ENCODE results near the gene ENPP6.

Gene ENPP6

DNA sequence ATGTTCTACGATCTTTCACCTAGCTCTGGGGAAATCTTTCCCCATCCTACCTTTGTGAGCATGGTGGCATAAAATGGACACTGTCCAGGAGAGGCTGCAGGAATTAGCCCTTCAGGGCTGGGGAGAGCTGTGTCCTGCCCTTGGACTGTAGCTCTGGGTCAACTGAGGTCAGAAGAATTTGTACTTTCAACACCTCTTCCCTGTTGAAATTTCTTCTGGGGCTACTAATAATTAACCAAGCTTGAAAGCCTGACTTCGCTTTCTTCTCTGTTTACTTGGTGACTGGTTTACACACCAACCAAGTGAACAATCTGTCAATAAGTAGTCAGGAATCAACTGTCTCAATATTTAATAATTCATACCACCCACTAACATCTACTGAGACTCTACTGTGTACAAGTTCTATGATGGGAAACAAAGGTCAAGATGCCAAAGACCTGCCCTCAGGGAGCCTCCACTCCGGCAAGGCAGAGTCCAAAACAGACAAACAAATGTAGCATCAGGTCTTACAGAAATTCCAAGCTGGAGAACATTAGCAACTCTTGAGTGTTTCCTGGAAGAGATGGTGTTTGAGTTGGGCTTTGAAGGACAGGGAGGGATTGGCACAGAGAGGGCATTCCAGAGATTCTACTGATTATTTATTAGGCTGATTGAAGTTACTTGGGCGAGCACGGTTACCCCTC is 113.1 kb downstream of the ENPP6 start:
- TF ChIP-seq ZBTB7A (IDR thresholded peaks at IDR 0.05; ENCODE audit: low read depth), result no peak
- TF ChIP-seq EGR1 (IDR thresholded peaks at IDR 0.05), result no peak
- TF ChIP-seq, protein P1, sequence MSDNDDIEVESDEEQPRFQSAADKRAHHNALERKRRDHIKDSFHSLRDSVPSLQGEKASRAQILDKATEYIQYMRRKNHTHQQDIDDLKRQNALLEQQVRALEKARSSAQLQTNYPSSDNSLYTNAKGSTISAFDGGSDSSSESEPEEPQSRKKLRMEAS (IDR thresholded peaks at IDR 0.05), result no peak
- TF ChIP-seq TEAD4 (IDR thresholded peaks at IDR 0.05), result no peak
- TF ChIP-seq, protein P2, sequence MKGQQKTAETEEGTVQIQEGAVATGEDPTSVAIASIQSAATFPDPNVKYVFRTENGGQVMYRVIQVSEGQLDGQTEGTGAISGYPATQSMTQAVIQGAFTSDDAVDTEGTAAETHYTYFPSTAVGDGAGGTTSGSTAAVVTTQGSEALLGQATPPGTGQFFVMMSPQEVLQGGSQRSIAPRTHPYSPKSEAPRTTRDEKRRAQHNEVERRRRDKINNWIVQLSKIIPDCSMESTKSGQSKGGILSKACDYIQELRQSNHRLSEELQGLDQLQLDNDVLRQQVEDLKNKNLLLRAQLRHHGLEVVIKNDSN (IDR thresholded peaks at IDR 0.05), result no peak
- TF ChIP-seq, protein P3, sequence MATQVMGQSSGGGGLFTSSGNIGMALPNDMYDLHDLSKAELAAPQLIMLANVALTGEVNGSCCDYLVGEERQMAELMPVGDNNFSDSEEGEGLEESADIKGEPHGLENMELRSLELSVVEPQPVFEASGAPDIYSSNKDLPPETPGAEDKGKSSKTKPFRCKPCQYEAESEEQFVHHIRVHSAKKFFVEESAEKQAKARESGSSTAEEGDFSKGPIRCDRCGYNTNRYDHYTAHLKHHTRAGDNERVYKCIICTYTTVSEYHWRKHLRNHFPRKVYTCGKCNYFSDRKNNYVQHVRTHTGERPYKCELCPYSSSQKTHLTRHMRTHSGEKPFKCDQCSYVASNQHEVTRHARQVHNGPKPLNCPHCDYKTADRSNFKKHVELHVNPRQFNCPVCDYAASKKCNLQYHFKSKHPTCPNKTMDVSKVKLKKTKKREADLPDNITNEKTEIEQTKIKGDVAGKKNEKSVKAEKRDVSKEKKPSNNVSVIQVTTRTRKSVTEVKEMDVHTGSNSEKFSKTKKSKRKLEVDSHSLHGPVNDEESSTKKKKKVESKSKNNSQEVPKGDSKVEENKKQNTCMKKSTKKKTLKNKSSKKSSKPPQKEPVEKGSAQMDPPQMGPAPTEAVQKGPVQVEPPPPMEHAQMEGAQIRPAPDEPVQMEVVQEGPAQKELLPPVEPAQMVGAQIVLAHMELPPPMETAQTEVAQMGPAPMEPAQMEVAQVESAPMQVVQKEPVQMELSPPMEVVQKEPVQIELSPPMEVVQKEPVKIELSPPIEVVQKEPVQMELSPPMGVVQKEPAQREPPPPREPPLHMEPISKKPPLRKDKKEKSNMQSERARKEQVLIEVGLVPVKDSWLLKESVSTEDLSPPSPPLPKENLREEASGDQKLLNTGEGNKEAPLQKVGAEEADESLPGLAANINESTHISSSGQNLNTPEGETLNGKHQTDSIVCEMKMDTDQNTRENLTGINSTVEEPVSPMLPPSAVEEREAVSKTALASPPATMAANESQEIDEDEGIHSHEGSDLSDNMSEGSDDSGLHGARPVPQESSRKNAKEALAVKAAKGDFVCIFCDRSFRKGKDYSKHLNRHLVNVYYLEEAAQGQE (IDR thresholded peaks at IDR 0.05; ENCODE audit: low read depth), result no peak
- TF ChIP-seq FOXM1 (IDR thresholded peaks at IDR 0.05; ENCODE audit: borderline replicate concordance, low read depth), result no peak
- no peak for TF ChIP-seq TCF12 (IDR thresholded peaks at IDR 0.05; ENCODE audit: low read depth)
- TF ChIP-seq CREB1 (IDR thresholded peaks at IDR 0.05; ENCODE audit: low read depth), result no peak
- TF ChIP-seq TAF1 (IDR thresholded peaks at IDR 0.05; ENCODE audit: low read depth), result no peak
- no peak for TF ChIP-seq EP300 (IDR thresholded peaks at IDR 0.05; ENCODE audit: borderline replicate concordance)
- TF ChIP-seq YY1 (IDR thresholded peaks at IDR 0.05; ENCODE audit: low read depth), result no peak
- TF ChIP-seq NFIC (IDR thresholded peaks at IDR 0.05), result no peak

DNA sequence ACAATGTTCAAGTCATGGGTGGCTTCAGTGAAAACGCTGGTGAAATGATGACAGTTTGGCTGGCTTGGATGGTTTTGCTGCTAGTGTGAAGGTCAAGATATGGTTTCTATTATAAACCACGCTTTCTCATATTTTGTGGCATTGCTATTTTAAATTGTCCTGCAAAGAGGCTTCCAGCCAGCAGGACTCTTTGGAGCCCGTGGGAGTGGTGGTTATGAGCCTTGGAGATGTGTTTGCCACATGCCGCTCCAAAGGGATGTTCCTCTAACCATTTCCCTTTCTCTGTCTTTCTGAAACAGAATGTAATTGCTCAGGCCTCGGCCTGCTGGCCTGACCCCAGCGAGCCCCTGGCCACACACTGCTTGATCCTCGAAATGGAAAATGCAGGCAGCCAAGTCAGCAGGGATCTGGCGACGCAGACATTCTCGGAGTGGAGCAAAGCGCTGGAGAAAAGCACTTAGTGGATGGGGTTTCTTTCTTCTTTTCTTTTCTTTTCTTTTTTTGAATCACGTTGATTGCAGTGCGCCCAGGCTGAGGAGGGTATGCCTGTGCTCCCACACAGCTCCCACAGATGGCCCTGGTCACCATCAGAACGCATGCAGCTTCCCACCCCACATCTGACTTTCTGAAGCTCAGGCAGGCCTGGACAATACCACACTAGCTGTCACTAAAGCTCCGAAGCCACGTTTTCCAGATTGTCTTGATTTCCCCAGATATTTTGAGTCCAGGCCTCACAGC is 114.0 kb downstream of the ENPP6 start:
- no peak for TF ChIP-seq TAF1 (IDR thresholded peaks at IDR 0.05; ENCODE audit: low read depth)
- no peak for TF ChIP-seq NFIC (IDR thresholded peaks at IDR 0.05)
- no peak for TF ChIP-seq RAD21 (IDR thresholded peaks at IDR 0.05; ENCODE audit: low read depth)

DNA sequence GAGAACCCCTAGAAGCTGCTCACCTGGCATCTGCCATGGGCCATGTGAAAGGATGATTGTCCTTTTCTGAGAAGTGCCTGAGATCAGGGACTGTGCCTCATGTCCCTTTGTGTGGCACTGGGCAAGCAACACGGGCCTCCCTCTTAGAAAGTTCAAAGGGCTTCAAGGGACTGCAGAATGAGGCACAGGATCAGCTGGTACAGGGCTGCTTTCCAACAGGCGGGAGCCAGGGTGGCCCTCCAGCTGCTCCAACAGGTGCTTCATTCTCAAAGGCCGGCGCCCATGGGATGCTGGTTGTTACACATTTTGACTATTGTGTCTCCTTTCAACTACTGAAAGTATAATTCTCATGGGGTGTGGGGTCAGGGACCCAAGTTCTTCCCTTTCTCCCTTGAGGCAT is 114.7 kb downstream of the ENPP6 start:
- TF ChIP-seq YY1 (IDR thresholded peaks at IDR 0.05; ENCODE audit: low read depth) (no peak), FOXM1 (IDR thresholded peaks at IDR 0.05; ENCODE audit: borderline replicate concordance, low read depth) (no peak), EGR1 (IDR thresholded peaks at IDR 0.05) (no peak), TCF12 (IDR thresholded peaks at IDR 0.05; ENCODE audit: low read depth) (no peak), RAD21 (IDR thresholded peaks at IDR 0.05; ENCODE audit: low read depth) (no peak), EP300 (IDR thresholded peaks at IDR 0.05; ENCODE audit: borderline replicate concordance) (no peak), TAF1 (IDR thresholded peaks at IDR 0.05; ENCODE audit: low read depth) (no peak), NFIC (IDR thresholded peaks at IDR 0.05) (no peak), ZBTB7A (IDR thresholded peaks at IDR 0.05; ENCODE audit: low read depth) (no peak), CREB1 (IDR thresholded peaks at IDR 0.05; ENCODE audit: low read depth) (no peak), CEBPB (IDR thresholded peaks at IDR 0.05) (no peak), TEAD4 (IDR thresholded peaks at IDR 0.05) (no peak)
- TF ChIP-seq, protein P3 (IDR thresholded peaks at IDR 0.05; ENCODE audit: low read depth), result no peak
- TF ChIP-seq, protein P2 (IDR thresholded peaks at IDR 0.05), result no peak
- TF ChIP-seq, protein P1 (IDR thresholded peaks at IDR 0.05), result no peak

DNA sequence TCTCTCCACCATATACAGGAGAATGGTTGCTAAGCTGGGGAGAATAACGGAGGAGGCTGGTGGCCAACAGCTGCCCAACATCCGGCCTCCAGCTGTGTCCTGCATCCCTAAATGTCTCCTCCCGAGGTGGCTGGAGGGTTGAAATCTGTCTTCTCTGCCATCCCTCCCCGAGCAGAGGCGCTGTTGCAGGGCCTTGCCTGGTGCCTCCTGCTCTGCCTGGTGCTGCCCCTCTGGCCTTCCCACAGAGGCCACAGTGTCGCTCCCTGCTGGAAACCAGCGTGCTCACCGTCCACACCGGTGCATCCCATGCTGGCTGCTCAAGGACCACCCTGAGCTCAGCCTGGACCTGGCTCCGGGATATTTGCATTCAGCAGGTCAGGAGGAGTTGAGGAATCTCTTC is 115.2 kb downstream of the ENPP6 start:
- TF ChIP-seq TCF12 (IDR thresholded peaks at IDR 0.05; ENCODE audit: low read depth), result no peak
- no peak for TF ChIP-seq ZBTB7A (IDR thresholded peaks at IDR 0.05; ENCODE audit: low read depth)
- TF ChIP-seq, protein P1 (IDR thresholded peaks at IDR 0.05), result no peak
- no peak for TF ChIP-seq CEBPB (IDR thresholded peaks at IDR 0.05)
- TF ChIP-seq, protein P2 (IDR thresholded peaks at IDR 0.05), result no peak
- no peak for TF ChIP-seq EP300 (IDR thresholded peaks at IDR 0.05; ENCODE audit: borderline replicate concordance)
- TF ChIP-seq NFIC (IDR thresholded peaks at IDR 0.05), result no peak
- TF ChIP-seq, protein P3 (IDR thresholded peaks at IDR 0.05; ENCODE audit: low read depth), result no peak
- TF ChIP-seq EGR1 (IDR thresholded peaks at IDR 0.05), result no peak
- no peak for TF ChIP-seq YY1 (IDR thresholded peaks at IDR 0.05; ENCODE audit: low read depth)
- no peak for TF ChIP-seq RAD21 (IDR thresholded peaks at IDR 0.05; ENCODE audit: low read depth)
- TF ChIP-seq FOXM1 (IDR thresholded peaks at IDR 0.05; ENCODE audit: borderline replicate concordance, low read depth), result no peak
- TF ChIP-seq CREB1 (IDR thresholded peaks at IDR 0.05; ENCODE audit: low read depth), result no peak
